Adipose tissue (tissue), 3 donors: ENCODE results near the gene CFAP100. TPM values are rescaled to one million over a fixed set of nuclear protein-coding genes. Genes with fewer than 3 reads are reported as not detected.
A peak's percentile ranks its signal among the peaks of the same experiment; 100 is the strongest.

Source experiments
- H3K27ac ChIP-seq: one replicate; pipeline ENCODE4 v1.5.1; 2013; ENCODE audit warnings: low read depth, low read length
- WGBS, 3 donors: extraction: QIAGEN DNeasy Blood & Tissue Kit; methylation state at CpG; one replicate each; pipeline ENCODE4 v1.1.7; 2013; 5-methylcytosine and 5-hydroxymethylcytosine counted together
- polyA plus RNA-seq, 3 donors: library from polyadenylated mRNA; stranded (reverse); fragments of 200-250 nt; gene quantifications; one replicate each; pipeline ENCODE4 v1.2.3, GENCODE V29; 2013
- donor health status: healthy with polysubstance abuse.
- donor health status: Bipolar disorder and iron deficiency.
- donor health status: healthy.

Gene CFAP100
- polyA plus RNA-seq, 3 donors: not detected

DNA sequence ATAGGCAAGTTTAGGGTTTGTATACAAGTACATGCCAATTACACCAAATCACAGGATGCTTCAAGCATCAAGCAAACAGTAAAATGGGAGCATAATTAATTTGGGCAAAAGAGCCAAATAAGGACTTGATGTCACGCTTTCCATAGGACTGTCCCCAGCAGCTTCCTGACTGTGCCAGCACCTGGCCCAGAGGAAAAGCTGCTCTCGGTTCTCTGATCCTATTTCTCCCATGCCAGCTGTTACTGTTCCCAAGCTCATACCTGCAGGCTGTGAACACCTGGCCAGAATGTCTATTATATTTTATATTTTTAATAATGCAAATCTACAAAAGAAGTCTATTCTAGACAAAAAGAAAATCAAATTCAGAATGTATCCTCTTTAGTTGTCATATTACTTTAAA, 68.8 kb downstream of the CFAP100 start:
- 41 to 95% (median 94%) methylated on average over 2 of the region's 2 CpGs for WGBS, 3 donors
- H3K27ac ChIP-seq: no peak overlapping the region

DNA sequence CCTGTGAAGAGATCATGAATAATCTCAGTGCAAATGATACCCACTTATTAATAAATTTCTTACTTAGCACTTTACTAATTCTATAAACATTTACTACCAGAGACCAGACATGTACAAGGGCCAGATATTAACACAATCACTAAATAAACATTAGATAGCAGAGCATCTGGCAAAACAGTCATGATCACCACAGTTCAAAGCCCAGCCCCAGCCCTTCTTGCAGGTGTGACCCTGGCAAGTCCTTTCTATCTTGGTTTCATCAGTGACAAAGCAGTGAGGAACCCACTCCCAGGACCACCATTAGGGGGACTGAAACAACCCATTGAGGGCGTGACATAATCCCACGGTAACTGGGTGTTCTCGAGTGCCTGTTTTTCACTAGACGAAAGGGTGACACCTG, 69.4 kb downstream of the CFAP100 start:
- WGBS, 3 donors: 74 to 90% (median 90%) methylated on average over 4 of the region's 4 CpGs
- H3K27ac ChIP-seq: no peak overlapping the region

DNA sequence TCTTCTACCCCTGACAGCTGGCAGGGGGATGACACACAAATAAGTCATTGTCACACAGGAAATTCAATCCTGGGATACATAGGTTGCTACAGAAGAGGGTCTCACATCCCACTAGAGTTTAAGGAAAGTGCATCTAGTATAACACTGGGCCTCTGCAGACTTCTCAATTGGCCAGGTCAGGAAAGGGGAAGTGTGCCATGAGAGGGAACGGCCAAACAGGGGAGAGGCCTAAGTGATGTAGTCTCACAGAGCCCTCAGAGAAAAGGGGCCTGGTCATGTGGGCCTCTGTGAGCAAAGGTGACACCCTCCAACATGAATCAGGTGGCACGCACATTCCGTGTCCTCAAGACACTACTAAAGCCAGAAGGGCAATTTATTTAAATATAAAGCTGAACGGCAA, 69.8 kb downstream of the CFAP100 start:
- WGBS, 3 donors: 68 to 84% (median 69%) methylated on average over 4 of the region's 4 CpGs

DNA sequence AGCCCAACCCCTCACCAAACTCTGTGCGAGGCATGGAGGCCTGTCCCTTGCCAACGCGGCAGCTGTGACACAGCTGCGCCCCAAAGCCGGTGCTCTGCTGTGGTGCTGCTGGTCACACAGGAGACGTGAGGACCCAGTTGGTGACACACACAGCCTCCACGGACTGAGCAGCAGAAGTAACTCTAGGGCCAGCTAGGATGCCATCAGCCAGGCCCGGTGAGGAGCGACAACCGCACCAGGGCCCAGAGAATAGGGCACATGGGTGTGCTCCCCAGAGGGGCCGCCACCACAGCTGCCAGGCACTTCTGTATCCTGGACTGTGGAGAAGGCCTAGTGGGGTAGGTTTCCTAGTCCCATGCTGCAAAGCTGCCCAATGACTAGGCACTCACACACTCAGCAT, 70.3 kb downstream of the CFAP100 start:
- 82 to 95% (median 94%) methylated on average over 11 of the region's 11 CpGs for WGBS, 3 donors
- H3K27ac ChIP-seq: no peak overlapping the region

More for the DNA sequence above, 69.8 kb downstream of the CFAP100 start:
- H3K27ac ChIP-seq: no peak overlapping the region

DNA sequence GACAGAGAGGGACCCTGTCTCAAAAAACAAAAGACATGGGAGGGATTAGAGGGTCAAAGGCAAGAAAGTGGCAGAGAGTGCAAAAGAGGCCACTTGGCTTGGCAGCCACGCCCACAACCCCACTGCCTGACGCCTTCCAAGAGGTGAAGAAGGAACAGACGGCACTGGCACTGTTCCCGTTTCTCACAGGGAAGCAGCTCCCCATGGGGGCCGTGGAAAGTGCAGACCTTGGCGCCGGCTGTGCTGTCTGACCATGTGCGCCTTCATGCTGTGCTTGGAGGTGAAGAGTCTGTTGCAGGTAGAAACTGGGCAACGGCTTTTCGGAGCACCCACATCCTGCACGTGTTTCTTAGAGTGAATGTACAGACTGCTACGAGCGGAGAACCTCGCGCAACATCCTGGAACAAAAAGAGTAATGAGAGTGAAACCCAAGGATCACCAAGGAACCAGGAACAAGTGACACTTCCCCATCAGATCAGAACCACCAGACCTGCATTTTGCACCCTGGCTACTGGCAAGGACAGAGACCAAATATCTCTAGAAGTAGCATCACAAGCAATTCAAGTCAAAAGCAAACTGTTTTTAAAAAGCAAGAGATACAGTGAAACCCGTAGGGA, 71.3 kb downstream of the CFAP100 start:
- 52 to 58% (median 53%) methylated on average over 16 of the region's 16 CpGs for WGBS, 3 donors
- H3K27ac ChIP-seq: no peak overlapping the region

DNA sequence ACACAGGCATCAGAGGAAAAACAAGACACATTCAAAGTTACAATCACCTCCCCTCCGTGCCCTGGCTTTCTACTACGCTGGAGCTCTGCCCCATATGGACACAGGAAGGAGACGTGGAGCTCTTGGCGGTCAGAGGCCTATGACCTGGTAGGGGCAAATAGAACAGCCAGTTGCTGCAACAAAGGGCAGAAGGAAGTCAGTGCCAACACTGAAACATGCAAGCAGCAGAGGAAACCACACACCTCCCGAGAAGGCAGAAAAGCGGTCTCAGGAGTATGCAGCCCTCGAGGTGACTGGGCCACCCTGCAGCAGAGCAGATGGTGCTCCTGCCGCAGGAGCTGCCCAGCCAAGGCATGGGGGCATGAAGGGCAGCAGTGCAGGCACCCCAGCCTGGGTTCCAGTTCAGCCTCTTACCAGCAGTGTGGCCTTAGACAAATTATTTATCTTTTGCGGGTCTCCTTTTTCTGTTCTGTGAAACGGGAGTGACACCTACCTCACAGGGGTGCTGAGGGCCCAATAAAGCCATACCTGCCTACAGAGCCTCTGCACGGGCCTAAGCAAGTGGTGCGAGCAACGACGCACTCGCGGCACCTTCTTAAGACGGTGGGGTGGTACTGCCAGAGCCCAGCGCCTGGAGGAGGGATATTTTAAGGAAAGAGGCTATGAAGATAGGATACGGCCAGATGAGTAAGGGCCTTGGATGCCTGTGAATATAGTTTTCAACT, 72.3 kb downstream of the CFAP100 start:
- peak overlapping the region; percentile 26 for H3K27ac ChIP-seq
- 70 to 78% (median 72%) methylated on average over 19 of the region's 19 CpGs for WGBS, 3 donors

DNA sequence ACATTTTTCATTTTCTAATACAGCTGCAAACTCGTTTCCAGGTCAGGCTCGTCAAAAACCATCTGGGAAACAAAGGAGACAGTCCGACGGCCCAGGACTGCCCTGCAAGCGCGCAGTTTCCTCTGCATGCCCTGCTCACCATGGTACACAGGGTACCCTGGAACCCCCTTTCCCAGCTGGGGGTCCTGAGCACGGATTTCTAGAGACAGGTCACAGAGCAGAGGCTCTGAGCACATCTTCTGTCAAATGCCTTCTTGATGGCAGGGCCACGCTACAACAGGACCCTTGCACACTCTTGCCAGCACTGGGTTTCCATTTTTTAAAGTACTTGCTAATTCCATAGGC, 72.9 kb downstream of the CFAP100 start:
- H3K27ac ChIP-seq: no peak overlapping the region
- 79 to 82% (median 81%) methylated on average over 8 of the region's 8 CpGs for WGBS, 3 donors

DNA sequence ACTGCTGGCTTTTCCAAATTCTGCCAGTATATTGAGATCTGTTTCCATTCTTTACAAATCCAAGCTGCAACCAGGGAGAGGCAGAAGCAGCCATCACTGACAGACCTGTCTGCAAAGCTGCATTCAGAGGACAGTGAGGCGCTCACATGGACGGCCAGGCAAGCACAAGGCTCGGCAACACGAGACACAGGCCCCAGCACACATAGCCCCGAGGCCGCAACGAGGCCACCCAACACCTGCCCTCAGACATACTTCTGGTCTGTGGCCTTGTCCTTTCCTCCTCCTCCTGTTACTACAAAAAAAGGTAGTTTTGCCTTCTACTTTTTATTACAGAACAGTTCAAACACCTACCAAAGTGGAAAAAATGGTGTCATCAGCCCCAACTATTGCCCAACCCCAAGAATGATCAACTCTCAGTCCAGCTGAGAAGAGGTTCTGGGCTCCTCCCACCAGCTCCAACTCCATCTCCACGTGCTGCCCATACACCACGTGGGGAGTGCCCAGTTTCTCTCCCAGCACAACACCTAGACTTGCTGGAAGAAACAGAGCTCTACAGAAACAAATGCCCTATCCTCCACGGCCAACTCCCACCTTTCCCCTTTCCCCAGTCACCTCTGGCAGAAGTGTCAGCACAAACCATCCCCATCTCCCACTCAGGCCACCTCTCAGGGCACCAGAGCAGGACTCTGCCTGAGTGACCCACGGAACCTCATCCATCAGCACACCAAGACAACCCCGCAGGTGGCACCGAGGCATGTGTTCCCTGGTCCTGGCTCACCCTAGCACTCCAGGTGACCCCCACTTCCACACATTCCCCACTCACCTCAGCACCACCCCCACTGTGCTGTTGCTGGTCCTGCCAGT, 73.6 kb downstream of the CFAP100 start:
- WGBS, 3 donors: 78 to 84% (median 81%) methylated on average over 13 of the region's 13 CpGs
- H3K27ac ChIP-seq: no peak overlapping the region

DNA sequence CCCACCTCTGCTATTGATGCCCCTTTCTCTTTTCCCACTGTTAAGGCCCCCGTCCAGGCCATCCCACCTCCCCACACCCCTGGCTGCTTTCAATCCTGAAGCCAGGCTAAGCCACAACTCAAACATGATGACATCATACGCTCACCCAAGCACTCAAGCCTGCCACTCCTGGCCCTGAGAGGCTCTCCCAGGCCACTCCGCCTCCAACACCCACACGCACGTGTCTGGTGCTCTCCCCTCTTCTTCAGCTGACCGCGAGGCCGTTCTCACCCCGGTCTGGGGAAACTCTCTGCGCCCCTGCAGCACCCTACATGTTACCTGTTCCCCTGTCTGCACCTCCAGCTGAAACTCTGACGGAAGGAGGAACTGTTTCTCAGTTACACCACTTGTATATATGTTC, 74.8 kb downstream of the CFAP100 start:
- WGBS, 3 donors: 91 to 92% (median 92%) methylated on average over 11 of the region's 11 CpGs
- no peak overlapping the region for H3K27ac ChIP-seq

DNA sequence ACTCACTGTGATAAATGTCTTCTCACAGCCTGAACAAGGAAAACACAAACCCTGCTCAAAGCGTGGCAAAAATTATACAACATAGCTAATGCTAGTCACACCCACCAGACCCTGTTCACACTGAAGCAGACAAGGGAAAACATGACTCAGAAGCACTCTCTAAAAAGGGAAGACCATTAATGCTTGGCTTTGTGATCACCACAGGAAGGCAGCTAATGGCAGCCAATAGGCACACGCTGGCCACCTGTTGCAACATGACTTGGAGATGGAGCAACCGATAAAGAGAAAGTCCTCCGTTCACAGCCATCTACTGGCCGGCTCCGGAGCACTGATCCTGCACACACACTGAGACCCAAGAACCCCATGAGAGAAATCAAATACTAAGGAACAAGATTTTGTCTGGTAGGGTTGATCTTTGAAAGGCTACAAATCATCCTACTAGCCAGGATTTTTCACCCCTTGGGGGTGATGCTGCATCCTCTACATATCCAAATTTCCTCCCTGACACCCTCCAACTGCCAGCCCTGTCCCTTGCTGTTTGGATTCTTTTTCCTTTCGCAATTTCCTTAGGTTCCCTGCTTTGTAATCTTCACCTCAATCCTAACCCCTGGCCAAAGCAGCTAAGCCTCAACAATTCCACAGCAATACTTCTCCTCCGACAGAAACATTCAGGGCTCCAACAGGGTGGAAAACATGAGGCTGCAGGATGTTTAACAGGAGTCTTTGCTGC, 77.7 kb downstream of the CFAP100 start:
- no peak overlapping the region for H3K27ac ChIP-seq
- 19 to 27% (median 22%) methylated on average over 8 of the region's 8 CpGs for WGBS, 3 donors

DNA sequence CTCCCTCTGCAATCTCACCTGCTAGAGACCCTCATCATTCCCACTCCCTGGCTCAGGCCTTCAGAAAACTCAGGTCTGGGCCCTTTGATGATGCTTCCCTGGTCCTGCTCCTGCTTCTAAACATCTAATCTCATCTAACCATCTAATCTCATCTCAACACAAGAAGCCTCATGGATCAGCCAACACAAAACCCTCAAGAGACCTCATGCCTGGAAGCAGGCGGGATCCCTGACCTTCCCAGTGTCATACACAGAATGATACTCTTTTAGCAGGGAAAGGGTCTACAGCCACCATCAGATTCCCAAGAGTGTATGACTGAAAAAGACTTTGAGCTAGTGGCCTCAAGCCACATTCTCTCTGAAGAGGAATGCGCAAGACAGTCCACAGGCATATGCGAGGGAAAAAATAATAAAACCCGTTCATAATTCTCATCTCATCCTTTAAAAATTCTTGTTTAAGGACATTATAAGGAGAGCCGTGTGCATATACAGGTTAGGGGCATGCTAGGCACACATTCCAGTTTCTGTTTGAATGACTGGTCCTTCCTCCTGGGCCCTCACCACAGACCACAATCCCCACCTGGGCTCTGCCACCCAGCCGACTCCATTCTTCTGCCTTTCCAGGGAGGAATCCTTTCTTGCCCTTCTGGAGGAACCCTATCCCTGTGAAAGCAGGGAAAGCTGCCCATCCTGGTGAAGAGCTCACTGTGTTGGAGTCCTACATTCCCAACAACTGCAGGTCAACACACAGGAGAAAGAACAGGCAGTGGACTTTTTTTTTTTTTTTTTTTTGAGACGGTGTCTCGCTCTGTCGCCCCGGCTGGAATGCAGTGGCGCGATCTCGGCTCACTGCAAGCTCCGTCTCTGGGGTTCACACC, 78.8 kb downstream of the CFAP100 start:
- H3K27ac ChIP-seq: no peak overlapping the region
- 43 to 77% (median 69%) methylated on average over 13 to 14 of the region's 14 CpGs for WGBS, 3 donors

DNA sequence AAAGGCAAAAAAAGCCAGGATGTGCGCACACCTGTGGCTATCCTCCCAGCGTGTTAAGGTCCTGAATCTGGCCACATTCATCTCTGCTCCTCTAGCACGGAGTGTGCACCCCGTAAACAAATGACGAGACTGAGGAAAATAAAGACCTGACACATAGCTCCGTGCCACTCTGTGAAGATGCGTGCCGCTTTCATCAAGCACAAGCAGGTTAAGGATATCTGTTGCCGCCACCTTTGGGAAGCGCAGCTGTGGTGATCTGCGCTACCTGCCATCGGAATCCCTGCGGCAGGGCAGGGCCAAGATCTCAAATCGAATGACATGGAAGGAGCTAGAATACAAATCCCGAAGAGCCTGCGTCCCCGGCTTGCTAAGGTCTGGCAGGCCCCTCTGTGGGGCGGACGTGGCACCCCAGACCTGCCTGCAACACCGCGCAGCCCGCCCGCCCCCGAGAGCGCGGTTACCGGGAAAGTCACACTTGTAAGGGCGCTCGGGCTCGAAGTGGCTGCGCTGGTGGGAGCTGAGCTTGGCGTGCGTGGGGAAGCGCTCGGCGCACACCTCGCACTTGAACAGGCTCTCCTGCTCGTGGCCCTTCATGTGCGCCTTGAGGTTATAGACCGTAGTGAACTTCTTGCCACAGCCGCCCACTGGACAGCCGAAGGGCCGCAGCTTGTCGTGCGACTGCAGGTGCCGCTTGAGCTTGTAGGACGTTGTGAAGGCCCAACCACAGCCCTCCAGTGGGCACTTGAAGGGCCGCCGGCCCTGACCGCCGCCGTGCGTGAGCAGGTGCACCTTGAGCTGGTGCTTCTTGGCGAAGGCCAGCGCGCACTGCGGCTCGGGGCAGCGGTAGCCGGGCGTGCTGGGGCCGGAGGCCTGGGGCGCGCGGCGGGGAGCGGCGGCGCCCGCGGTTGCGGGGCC, 80.0 kb downstream of the CFAP100 start:
- 4 to 9% (median 9%) methylated on average over 59 to 72 of the region's 72 CpGs for WGBS, 3 donors
- H3K27ac ChIP-seq: peak overlapping the region; percentile 89

DNA sequence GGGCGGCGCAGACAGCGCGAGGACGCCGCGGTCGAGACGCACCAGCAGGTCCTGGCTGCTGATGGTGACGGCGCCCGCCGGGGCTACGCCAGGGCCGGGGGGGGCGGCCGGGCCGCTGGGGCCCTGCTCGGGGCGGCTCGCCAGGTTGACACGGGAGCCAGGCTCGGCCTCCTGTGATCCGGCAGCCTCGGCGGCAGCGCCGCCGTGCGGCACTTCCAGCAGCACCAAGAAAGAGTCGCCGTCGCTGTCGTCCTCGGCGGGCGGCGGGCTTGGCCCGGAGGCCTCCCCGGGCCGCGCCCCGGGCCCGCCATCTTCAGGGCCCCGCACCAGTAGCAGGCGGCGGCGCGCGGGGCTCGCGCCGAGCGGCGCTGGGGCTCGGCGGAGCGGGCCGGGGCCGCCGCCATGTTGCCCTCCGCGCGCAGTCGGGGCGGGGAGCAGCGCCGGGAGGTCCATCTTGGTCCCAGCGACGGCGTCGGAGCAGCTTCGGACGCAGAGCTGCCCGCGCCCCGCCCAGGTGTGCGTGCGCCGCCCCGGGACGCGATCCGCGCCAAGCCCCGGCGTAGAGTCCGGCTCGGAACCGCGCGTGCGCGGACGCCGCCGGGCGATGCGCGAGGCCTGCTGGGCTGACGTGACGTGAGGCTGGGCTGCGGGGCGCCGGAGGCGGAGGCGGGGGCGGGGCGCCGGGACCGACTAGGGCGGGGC, 80.9 kb downstream of the CFAP100 start, which contains the start of gene ZXDC:
Gene ZXDC, minus strand, starts transcription at position 479 of the 702 bp plus-strand sequence. Its CDS starts 26 bp downstream, at position 453.
- WGBS, 3 donors: 0 to 2% (median 0%) methylated on average over 70 to 111 of the region's 112 CpGs
- H3K27ac ChIP-seq: peak within 1 kb of the TSS; percentile 89

DNA sequence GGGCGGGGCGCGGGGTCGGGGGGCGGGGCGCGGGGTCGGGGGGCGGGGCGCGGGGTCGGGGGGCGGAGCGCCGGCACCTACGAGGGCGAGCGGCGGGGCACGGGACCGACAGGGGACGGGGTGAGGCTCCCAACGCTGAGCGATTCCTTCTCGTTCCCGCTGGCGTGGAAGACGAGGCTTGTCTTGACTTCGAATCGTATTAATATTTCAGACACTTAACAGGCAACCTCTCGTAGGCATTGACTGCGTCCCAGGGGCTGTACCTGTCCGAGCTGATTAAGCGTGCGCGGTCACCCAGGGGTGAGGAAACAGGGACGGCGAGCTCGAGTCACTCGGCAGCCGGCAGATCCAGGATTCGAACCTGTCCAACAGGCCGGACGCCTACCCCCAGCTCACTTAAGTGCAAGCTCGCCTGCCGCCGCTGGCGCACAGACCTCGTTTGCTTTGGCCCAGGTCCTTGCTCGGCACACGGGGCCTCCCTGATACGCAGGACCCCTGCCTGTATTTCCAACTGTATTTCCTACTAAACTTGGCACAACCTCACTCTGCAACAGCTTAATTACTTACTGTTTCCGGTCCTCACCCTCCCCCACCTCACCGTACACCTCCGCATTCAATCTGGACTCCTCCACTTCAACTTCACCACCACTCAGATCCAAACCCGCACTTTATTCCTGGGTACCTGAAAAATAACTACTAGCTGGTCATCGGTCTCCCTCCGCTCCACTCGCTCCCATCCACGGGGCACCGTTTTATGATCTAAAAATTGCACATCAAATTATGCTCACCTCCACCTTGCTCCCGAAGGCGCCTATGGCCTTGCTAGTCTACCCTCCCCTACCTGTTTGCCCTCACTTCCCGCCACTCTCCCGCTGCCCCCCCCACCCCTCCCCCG, 81.7 kb downstream of the CFAP100 start:
- 10 to 15% (median 12%) methylated on average over 53 to 56 of the region's 66 CpGs for WGBS, 3 donors

DNA sequence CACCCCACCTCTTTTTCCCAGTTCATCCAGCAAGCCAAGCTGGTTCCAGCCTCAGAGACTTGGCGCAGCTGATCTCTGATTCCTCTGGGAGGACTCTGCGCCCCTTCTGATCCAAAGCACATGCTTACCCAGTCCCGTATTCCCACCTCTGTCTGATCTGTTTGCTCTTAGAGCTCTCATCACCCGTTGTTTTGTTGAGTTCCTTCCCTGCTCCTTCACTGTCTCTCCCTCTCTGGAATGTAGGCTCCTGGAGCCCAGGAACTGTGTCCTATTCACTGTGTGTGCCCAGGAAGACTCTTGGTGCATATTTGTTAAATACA, 82.3 kb downstream of the CFAP100 start:
- no peak overlapping the region for H3K27ac ChIP-seq
- WGBS, 3 donors: 53 to 63% (median 54%) methylated on average over 4 of the region's 4 CpGs

More for the DNA sequence above, 81.7 kb downstream of the CFAP100 start:
- peak overlapping the region; percentile 61 for H3K27ac ChIP-seq
